GM13976 (cell line): ENCODE measurements around the gene PTGFRN.

ENCODE experiments used
- DNase-seq: peaks from one replicate; pipeline ENCODE4 v3.0.0; 2012; ENCODE audit warnings: low spot score
- CTCF ChIP-seq: IDR thresholded peaks from 2 replicates; pipeline ENCODE4 v1.5.1; 2012; ENCODE audit warnings: borderline replicate concordance, mild to moderate bottlenecking; ENCODE audit not compliant: insufficient read depth; ENCODE audit errors: extremely low read depth, missing control alignments, control extremely low read depth
- in situ Hi-C: fragments of 300-500 bp; cut with MboI; formaldehyde crosslinking; loops from one replicate; pipeline ENCODE4 v1.12.0; 2022; ENCODE audit warnings: low sequenced_read_pairs, mixed read lengths, inconsistent platforms; ENCODE audit not compliant: unreplicated experiment

The PTGFRN gene

GRCh38 chr1:116921301-116921885, 11.7 kb downstream of the PTGFRN start:
- in situ Hi-C loops, result no loop called here
- no peak for TF ChIP-seq CTCF
- DNase-seq, result no peak

- no peak for TF ChIP-seq CTCF
- in situ Hi-C loops, result no loop called here
- DNase-seq, result no peak
These were observed 12.2 kb downstream of the PTGFRN start for GRCh38 chr1:116921937-116922336.

- no peak for DNase-seq
- TF ChIP-seq CTCF, result no peak
- in situ Hi-C loops, result no loop called here
These were observed 13.7 kb downstream of the PTGFRN start for GRCh38 chr1:116923421-116923820.

GRCh38 chr1:116927049-116927798, 17.5 kb downstream of the PTGFRN start:
- no peak for DNase-seq
- TF ChIP-seq CTCF, result no peak
- in situ Hi-C loops, result no loop called here

- no peak for DNase-seq
- TF ChIP-seq CTCF, result no peak
- in situ Hi-C loops, result no loop called here
These were observed 20.4 kb downstream of the PTGFRN start for GRCh38 chr1:116929961-116930592.

GRCh38 chr1:116931016-116931918, 21.6 kb downstream of the PTGFRN start:
- TF ChIP-seq CTCF, result no peak
- in situ Hi-C loops, result no loop called here
- no peak for DNase-seq
